Measurements from ENCODE around the gene NELL2. TPM values are rescaled to one million over a fixed set of nuclear protein-coding genes. Genes with fewer than 3 reads are reported as not detected.

Gene NELL2
- total RNA-seq, 4 donors from 2014 or later: 0.12 to 42.0 (median 2.0) TPM; not detected in 1

DNA sequence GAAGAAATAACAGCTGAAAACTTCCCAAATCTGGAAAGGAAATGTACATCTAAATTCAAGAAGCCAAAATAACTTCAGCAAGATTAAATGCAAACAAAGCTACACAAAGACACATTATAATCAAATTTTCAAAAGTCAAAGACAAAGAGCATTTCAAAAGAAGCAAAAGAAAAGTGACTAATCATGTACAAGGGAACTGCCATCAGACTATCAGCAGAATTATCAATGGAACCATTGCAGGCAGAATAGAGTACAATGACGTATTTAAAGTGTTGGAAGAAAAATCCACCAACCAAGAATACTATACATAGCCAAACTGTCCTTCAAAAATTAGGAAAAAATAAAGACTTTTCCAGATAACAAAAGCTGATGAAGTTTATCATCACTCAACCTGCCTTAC is 147.5 kb downstream of the NELL2 start:
- Histone ChIP-seq H3K4me1 (no peaks in the 10 kb centered on the region), H3K36me3 (no peaks in the 10 kb centered on the region), H3K27me3 (no peaks in the 10 kb centered on the region), H3K4me3 (no peak overlapping the region), H3K9me3 (peaks cover 0 to 33% (median 0%) of the 10 kb centered on the region in 3 donors), H3K27ac (no peak overlapping the region)
- TF ChIP-seq EP300 (IDR thresholded peaks at IDR 0.05): no peak
- no peak for TF ChIP-seq POLR2A (IDR thresholded peaks at IDR 0.05)
- TF ChIP-seq POLR2AphosphoS5 (IDR thresholded peaks at IDR 0.05): no peak
- TF ChIP-seq, protein P1, sequence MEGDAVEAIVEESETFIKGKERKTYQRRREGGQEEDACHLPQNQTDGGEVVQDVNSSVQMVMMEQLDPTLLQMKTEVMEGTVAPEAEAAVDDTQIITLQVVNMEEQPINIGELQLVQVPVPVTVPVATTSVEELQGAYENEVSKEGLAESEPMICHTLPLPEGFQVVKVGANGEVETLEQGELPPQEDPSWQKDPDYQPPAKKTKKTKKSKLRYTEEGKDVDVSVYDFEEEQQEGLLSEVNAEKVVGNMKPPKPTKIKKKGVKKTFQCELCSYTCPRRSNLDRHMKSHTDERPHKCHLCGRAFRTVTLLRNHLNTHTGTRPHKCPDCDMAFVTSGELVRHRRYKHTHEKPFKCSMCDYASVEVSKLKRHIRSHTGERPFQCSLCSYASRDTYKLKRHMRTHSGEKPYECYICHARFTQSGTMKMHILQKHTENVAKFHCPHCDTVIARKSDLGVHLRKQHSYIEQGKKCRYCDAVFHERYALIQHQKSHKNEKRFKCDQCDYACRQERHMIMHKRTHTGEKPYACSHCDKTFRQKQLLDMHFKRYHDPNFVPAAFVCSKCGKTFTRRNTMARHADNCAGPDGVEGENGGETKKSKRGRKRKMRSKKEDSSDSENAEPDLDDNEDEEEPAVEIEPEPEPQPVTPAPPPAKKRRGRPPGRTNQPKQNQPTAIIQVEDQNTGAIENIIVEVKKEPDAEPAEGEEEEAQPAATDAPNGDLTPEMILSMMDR (IDR thresholded peaks at IDR 0.05): no peak
- ATAC-seq: no peak
- WGBS, 2 donors (ENCODE audit: low coverage in 1 of 2): 63 to 64% methylated on average over 1 of the region's 1 CpG

DNA sequence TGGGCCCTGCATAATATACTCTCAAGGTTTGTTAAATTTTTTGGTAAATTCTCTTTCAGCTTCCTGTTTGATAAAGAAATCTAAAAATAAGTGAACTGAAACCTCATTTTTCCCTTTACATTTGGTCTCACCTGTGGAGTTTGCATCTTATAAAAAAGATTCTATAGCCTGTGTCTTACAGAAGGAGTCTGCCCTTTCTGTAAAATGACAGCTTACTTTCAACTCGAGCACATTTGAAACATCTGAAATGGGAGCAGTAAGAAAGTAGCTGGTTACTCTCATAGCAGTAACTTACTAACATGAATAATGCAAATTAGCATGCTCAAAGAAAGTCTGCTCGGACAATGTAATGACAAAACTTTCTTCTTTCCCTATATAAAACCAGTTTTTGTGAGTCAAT is 155.8 kb downstream of the NELL2 start:
- H3K4me3 ChIP-seq: no peak overlapping the region
- H3K27ac ChIP-seq: no peak overlapping the region
- no peak for ATAC-seq
- H3K36me3 ChIP-seq: no peaks in the 10 kb centered on the region
- no peaks in the 10 kb centered on the region for H3K9me3 ChIP-seq
- TF ChIP-seq POLR2AphosphoS5 (IDR thresholded peaks at IDR 0.05) (no peak), POLR2A (IDR thresholded peaks at IDR 0.05) (no peak), EP300 (IDR thresholded peaks at IDR 0.05) (no peak)
- TF ChIP-seq, protein P1 (IDR thresholded peaks at IDR 0.05): no peak
- H3K4me1 ChIP-seq: no peaks in the 10 kb centered on the region
- 45 to 62% methylated on average over 2 of the region's 2 CpGs for WGBS, 2 donors (ENCODE audit: low coverage in 1 of 2)
- no peaks in the 10 kb centered on the region for H3K27me3 ChIP-seq

DNA sequence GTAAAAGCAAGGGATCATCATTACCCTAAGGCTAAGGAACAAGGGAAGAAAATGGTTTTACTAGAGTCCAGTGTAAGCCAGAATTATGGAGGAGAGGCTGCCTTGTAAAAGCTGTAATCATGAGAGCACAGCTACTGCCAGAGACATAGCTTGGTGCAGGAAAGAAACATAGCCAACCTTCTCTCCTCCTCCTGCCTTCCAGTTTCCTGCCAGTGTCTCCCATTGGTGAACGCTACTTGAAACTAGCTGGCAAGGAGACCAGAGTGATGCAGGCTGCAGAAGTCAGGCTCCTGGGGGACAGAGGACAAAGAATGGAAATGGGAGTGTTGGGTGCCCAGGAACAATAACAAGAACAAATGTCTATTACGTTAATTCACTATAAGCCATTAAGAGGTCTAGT is 158.5 kb downstream of the NELL2 start:
- TF ChIP-seq POLR2A (IDR thresholded peaks at IDR 0.05) (no peak), EP300 (IDR thresholded peaks at IDR 0.05) (no peak), POLR2AphosphoS5 (IDR thresholded peaks at IDR 0.05) (no peak)
- TF ChIP-seq, protein P1 (IDR thresholded peaks at IDR 0.05): no peak
- H3K27me3 ChIP-seq: no peaks in the 10 kb centered on the region
- H3K4me3 ChIP-seq: no peak overlapping the region
- H3K27ac ChIP-seq: no peak overlapping the region
- WGBS, 2 donors (ENCODE audit: low coverage in 1 of 2): 96% methylated on average over 2 of the region's 2 CpGs; no CpG with 5 or more reads in 1 of the 2 donors
- no peaks in the 10 kb centered on the region for H3K36me3 ChIP-seq
- no peaks in the 10 kb centered on the region for H3K4me1 ChIP-seq
- no peaks in the 10 kb centered on the region for H3K9me3 ChIP-seq
- no peak for ATAC-seq

DNA sequence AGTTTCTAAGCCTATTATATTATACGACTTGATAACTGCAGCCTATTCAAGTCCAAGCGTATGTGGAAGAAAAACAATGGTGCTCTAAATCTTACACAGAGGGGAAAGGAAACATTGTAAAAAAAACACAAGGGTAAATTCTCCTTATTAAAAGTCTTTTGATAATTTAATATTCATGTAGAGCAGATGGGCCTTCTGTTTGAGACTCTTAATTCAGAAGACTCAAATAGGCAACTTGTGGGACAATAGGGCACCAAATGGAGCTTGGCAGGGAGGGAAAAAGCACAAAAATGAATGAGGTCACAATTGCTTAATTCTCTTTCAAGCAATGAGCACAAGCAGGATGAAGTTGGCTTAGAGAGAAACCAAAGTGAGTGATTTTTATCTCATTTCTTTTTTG is 159.4 kb downstream of the NELL2 start:
- Histone ChIP-seq H3K27me3 (no peaks in the 10 kb centered on the region), H3K36me3 (no peaks in the 10 kb centered on the region), H3K4me3 (no peak overlapping the region), H3K9me3 (no peaks in the 10 kb centered on the region), H3K27ac (no peak overlapping the region), H3K4me1 (no peaks in the 10 kb centered on the region)
- 82 to 83% methylated on average over 2 of the region's 2 CpGs for WGBS, 2 donors (ENCODE audit: low coverage in 1 of 2)
- TF ChIP-seq EP300 (IDR thresholded peaks at IDR 0.05) (no peak), POLR2AphosphoS5 (IDR thresholded peaks at IDR 0.05) (no peak), POLR2A (IDR thresholded peaks at IDR 0.05) (no peak)
- TF ChIP-seq, protein P1 (IDR thresholded peaks at IDR 0.05): no peak
- no peak for ATAC-seq

- H3K27ac ChIP-seq: no peak overlapping the region
- TF ChIP-seq EP300 (IDR thresholded peaks at IDR 0.05) (no peak), POLR2A (IDR thresholded peaks at IDR 0.05) (no peak), POLR2AphosphoS5 (IDR thresholded peaks at IDR 0.05) (no peak)
- TF ChIP-seq, protein P1 (IDR thresholded peaks at IDR 0.05): no peak
- WGBS, 2 donors (ENCODE audit: low coverage in 1 of 2): 86% methylated on average over 1 of the region's 1 CpG
- no peaks in the 10 kb centered on the region for H3K27me3 ChIP-seq
- no peaks in the 10 kb centered on the region for H3K4me1 ChIP-seq
- H3K9me3 ChIP-seq: no peaks in the 10 kb centered on the region
- ATAC-seq: no peak
- H3K36me3 ChIP-seq: no peaks in the 10 kb centered on the region
- H3K4me3 ChIP-seq: no peak overlapping the region
Measured at GRCh38 chr12:44711736-44712135, 164.4 kb downstream of the NELL2 start.

Measured in gastroesophageal sphincter (tissue), 4 donors.